Fibroblast of pulmonary artery (primary cell): ENCODE data around the gene CNPY2.
A peak's percentile ranks its signal among the peaks of the same experiment; 100 is the strongest.

Source experiments
- DNase-seq: peaks from one replicate; pipeline ENCODE4 v3.0.0-alpha.2; 2010; ENCODE audit warnings: low read depth
- H3K4me3 ChIP-seq: replicated peaks from 2 replicates; pipeline ENCODE4 v1.5.1; 2011; ENCODE audit warnings: low read depth, mild to moderate bottlenecking, control low read depth, low read length, moderate library complexity
- CTCF ChIP-seq: IDR thresholded peaks from 2 replicates; pipeline ENCODE4 v1.5.1; 2011; ENCODE audit warnings: mild to moderate bottlenecking, control low read depth, low read length, inconsistent platforms; ENCODE audit errors: missing control alignments

The CNPY2 gene

GRCh38 chr12:56261503-56262232, 54.1 kb downstream of the CNPY2 start:
- TF ChIP-seq CTCF: no peak
- H3K4me3 ChIP-seq: no peak overlapping the region
- peak; percentile 38 for DNase-seq

GRCh38 chr12:56260921-56261320, 54.9 kb downstream of the CNPY2 start:
- no peak for DNase-seq
- TF ChIP-seq CTCF: no peak
- no peak overlapping the region for H3K4me3 ChIP-seq

DNA sequence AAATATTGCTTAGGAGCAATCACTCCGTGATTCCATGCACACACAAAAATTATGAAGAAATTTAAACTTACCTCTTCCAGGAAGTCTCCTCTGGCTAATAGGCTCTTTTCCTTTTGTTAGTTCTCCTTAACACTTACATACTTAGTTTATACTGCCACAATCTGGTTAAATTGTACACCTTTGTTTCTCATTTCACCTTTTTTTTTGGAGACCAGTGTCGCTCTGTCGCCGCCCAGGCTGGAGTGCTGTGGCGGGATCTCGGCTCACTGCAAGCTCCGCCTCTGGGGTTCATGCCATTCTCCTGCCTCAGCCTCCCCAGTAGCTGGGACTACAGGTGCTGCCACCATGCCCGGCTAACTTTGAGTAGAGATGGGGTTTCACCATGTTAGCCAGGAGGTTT, 55.4 kb downstream of the CNPY2 start:
- no peak for DNase-seq
- TF ChIP-seq CTCF: no peak

More for the DNA sequence above, 55.4 kb downstream of the CNPY2 start:
- H3K4me3 ChIP-seq: no peak overlapping the region
